SJCRH30 (cell line): ENCODE data around the gene ELMO1. TPM values are rescaled to one million over a fixed set of nuclear protein-coding genes. Genes with fewer than 3 reads are reported as not detected.
A peak's percentile ranks its signal among the peaks of the same experiment; 100 is the strongest.

Experiments
- DNase-seq, 2 experiments: peaks; one replicate each; pipeline ENCODE4 v3.0.0-alpha.2; 2015 to 2020
- H3K27ac ChIP-seq: fragments of 250-450 bp; sonication (Bioruptor Pico); 2 replicates; pipeline ENCODE4 v1.5.1; 2020; ENCODE audit warnings: mild to moderate bottlenecking, moderate library complexity
- H3K27me3 ChIP-seq: fragments of 250-450 bp; sonication (Bioruptor Pico); 2 replicates; pipeline ENCODE4 v1.5.1; 2020; ENCODE audit warnings: mild to moderate bottlenecking, moderate library complexity
- H3K36me3 ChIP-seq: fragments of 250-450 bp; sonication (Bioruptor Pico); 2 replicates; pipeline ENCODE4 v1.5.1; 2020; ENCODE audit warnings: mild to moderate bottlenecking, moderate library complexity
- H3K4me1 ChIP-seq: fragments of 250-450 bp; sonication (Bioruptor Pico); 2 replicates; pipeline ENCODE4 v1.5.1; 2020; ENCODE audit warnings: mild to moderate bottlenecking, moderate library complexity
- H3K4me3 ChIP-seq: fragments of 250-450 bp; sonication (Bioruptor Pico); 2 replicates; pipeline ENCODE4 v1.5.1; 2020; ENCODE audit warnings: mild to moderate bottlenecking, moderate library complexity
- H3K9me3 ChIP-seq: fragments of 250-450 bp; sonication (Bioruptor Pico); replicated peaks from 2 replicates; pipeline ENCODE4 v1.5.1; 2020; ENCODE audit warnings: mild to moderate bottlenecking, moderate library complexity
- total RNA-seq: library from RNA; depleted of rRNA; stranded (reverse); fragments of >200 nt; shearing (Covaris generic); gene quantifications from 2 replicates; pipeline ENCODE4 v1.2.3, GENCODE V29; 2014

Gene ELMO1
- total RNA-seq, 1 experiment from 2014 or later: 67.2 TPM

DNA sequence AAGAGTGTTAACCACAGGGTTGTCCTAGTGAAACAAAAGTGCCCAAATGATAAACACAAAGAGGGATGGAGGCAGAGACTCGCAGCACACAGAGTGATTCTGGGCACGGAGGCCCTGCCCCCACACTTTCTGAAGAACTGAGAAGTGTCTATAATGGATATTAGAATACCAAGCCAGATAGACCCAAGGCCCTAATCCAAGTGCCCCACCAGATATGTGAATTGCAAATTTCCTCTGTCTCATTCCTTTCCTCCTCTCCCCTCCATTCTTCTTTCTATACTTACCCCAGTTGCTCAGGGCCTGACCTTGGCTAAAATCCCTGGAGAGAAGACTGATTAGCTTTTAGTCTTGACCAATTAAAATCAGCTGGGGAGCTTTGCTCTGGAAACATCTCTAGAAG is 617.6 kb downstream of the ELMO1 start:
- Histone ChIP-seq H3K4me3 (no peak overlapping the region), H3K9me3 (no peaks in the 10 kb centered on the region), H3K4me1 (no peaks in the 10 kb centered on the region), H3K27me3 (no peaks in the 10 kb centered on the region), H3K36me3 (no peaks in the 10 kb centered on the region), H3K27ac (no peak overlapping the region)
- no peak for DNase-seq

DNA sequence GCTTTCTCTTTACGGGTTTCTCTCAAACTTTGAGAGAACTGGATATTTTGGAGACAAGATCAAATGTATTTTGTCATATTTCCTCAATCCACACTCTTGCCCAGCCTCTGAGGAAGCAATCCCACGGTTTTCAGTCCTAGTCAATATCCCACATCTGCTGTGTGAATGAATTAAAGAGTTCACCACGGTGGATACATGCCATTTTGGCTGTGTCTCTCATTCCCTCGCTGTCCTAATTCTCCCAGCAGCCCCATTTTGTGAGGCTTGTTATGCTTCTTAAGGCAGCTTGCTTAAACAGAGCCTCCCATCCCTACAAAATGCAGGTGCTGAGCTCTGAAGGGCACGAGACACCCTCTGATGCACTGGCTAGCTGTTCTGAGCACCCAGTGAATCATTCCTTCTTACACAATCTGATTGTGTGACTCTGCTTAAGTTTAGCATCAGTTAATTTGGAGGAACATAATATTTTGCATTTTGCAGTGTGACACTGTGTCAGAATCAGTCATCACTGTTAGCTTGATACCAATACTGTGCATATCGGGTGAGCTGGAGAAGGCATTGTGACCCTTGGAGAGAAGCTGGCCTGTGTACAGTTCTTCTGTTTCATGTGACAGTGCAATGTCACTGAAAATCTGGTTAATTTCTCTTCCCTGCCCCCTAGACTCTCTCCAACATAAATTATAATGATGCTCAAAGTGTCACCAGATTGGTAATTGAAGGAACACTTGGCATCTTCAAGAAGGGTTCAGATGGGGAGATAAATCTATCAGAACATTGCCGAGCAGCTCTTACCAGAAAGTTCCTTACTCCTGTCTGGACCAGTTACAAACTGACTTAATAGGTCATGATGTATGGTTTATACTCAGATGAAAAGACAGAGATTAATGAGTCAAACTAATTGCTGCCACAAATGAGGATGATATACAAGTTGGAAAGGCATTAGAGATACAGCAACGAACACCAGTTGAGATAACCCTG is 620.6 kb downstream of the ELMO1 start:
- no peak for DNase-seq
- Histone ChIP-seq H3K4me1 (no peaks in the 10 kb centered on the region), H3K9me3 (no peaks in the 10 kb centered on the region), H3K36me3 (no peaks in the 10 kb centered on the region), H3K27me3 (no peaks in the 10 kb centered on the region), H3K27ac (no peak overlapping the region), H3K4me3 (no peak overlapping the region)

DNA sequence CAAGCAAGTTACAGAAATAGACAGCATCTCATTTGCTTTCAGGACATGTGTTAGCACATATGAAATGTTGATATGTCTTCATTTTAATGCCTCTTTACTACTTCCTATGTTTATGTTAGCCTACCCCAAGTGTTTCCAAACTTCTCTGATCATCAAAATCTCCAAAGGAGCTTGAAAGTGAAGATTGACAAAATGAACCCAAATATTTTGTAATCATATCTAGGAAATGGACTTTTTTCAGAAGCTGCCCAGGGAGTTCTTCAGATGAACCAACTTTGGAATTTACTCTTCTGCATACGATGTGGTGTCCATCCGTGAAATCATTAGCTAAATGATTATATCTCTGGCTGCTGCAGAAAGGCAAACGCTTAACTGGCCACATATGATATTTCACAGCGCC is 623.2 kb downstream of the ELMO1 start:
- Histone ChIP-seq H3K9me3 (no peaks in the 10 kb centered on the region), H3K4me1 (peaks cover 4% of the 10 kb centered on the region)
- DNase-seq: no peak

DNA sequence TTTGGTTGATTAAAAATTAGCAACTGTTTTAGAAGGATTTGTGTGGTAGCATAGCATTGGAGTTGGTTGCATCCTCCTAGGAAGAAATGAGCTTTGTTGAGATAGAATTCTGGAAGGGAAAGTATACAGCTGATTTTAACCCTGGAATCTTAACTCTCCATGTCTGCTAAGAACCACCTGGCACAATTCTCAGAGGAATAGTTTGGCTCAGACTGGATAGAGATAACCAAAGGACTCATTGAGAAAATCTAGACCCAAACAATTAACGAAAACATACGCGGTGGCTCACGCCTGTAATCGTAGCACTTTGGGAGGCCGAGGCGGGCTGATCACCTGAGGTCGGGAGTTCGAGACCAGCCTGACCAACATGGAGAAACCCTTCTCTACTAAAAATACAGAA is 625.3 kb downstream of the ELMO1 start:
- peaks cover 6% of the 10 kb centered on the region for H3K4me1 ChIP-seq

More for the DNA sequence above, 623.2 kb downstream of the ELMO1 start:
- Histone ChIP-seq H3K27me3 (no peaks in the 10 kb centered on the region), H3K27ac (no peak overlapping the region), H3K4me3 (no peak overlapping the region), H3K36me3 (no peaks in the 10 kb centered on the region)

DNA sequence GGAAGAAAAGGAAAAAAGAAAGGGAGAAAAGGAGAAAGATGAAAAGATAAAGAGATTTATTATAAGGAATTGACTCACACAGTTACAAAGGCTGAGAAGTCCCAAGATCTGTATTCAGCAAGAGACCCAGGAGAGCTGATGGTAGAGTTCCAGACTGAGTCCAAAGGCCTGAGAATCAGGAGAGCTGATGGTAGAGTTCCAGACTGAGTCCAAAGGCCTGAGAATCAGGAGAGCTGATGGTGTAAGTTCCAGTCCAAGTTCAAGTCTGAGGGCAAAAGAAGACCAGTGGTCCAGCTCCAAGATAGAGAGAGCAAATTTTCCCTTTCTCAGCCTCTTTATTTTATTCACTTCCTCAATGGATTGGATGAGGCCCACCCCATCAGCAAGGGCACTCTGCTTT is 627.0 kb downstream of the ELMO1 start:
- Histone ChIP-seq H3K36me3 (no peaks in the 10 kb centered on the region), H3K27me3 (no peaks in the 10 kb centered on the region)
- no peak for DNase-seq

More for the DNA sequence above, 625.3 kb downstream of the ELMO1 start:
- H3K4me3 ChIP-seq: no peak overlapping the region
- H3K27me3 ChIP-seq: no peaks in the 10 kb centered on the region
- H3K27ac ChIP-seq: no peak overlapping the region
- no peaks in the 10 kb centered on the region for H3K9me3 ChIP-seq
- DNase-seq: no peak
- no peaks in the 10 kb centered on the region for H3K36me3 ChIP-seq

DNA sequence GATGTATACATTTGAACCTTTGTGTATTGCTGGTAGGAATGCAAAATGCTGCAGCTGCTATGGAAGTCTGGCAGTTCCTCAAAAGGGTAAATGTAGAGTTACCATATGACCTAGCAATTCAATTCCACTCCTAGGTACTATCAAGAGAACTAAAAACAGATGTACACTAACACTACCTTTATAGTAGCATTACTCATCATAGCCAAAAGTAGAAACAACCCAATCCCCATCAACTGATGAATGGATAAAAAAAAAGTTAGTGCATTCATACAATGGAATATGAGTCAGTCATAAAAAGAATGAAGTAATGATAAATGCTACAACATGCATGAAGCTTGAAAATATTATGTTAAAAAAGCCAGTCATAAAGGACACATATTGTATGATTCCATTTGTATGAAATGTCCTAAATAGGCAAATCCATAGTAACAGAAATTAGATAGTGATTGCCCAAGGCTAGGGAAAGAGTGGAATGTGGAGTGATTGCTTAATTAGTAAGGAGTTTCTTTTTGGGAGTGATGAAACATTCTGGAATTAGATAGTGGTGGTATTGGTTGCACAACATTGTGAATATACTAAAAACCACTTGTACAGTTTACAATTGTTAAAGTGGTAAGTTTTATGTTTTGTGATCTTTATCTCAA is 628.0 kb downstream of the ELMO1 start:
- no peaks in the 10 kb centered on the region for H3K36me3 ChIP-seq
- no peaks in the 10 kb centered on the region for H3K9me3 ChIP-seq
- peaks cover 6% of the 10 kb centered on the region for H3K4me1 ChIP-seq
- H3K27me3 ChIP-seq: no peaks in the 10 kb centered on the region
- no peak for DNase-seq
- no peak overlapping the region for H3K4me3 ChIP-seq
- H3K27ac ChIP-seq: no peak overlapping the region

More for the DNA sequence above, 627.0 kb downstream of the ELMO1 start:
- H3K27ac ChIP-seq: no peak overlapping the region
- peaks cover 6% of the 10 kb centered on the region for H3K4me1 ChIP-seq
- H3K9me3 ChIP-seq: no peaks in the 10 kb centered on the region
- no peak overlapping the region for H3K4me3 ChIP-seq

DNA sequence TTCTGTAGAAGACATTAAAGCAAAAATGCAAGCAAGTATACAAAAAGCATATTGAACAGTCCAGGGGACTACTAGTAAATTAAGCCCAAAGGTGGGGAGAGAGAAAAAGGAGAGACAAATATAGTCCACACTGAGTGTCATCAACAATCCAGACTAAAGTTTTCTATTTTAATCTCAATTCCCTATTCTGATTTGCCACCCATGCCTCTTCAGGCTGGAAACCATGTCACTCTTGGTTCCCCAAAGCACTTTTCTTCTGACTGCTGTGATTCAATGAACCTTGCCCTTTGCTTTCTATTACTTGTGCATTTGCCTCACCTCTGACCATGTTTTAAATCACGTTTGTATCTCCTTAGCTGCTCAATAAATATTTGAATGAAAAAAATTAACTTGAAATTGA is 629.0 kb downstream of the ELMO1 start:
- no peak overlapping the region for H3K27ac ChIP-seq
- no peaks in the 10 kb centered on the region for H3K36me3 ChIP-seq
- no peak for DNase-seq
- H3K9me3 ChIP-seq: no peaks in the 10 kb centered on the region
- no peak overlapping the region for H3K4me3 ChIP-seq
- H3K27me3 ChIP-seq: no peaks in the 10 kb centered on the region
- H3K4me1 ChIP-seq: peaks cover 12% of the 10 kb centered on the region

DNA sequence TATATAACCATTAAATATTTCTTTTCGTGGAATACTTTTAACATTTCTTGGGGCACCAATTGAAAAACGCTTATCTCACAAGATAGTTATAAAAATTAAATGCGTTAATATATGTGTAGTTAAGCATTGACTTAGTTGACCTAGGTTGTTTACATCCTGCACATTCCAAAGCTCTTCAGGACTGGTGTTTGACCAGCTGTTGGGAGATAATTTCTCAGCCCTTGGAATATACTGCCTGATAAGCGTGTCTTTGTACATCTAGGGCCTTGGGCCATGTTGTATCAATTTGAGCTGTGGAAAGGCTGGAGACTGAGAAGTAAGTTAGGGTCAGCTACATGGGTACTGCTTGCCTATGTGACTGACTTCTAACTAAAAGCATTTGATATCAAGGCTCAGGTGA is 634.4 kb downstream of the ELMO1 start:
- Histone ChIP-seq H3K4me1 (peaks cover 18% of the 10 kb centered on the region), H3K27me3 (no peaks in the 10 kb centered on the region), H3K36me3 (no peaks in the 10 kb centered on the region), H3K27ac (peak overlapping the region; percentile 75), H3K9me3 (no peaks in the 10 kb centered on the region), H3K4me3 (no peak overlapping the region)
- DNase-seq: peak; percentile 79 to 94

DNA sequence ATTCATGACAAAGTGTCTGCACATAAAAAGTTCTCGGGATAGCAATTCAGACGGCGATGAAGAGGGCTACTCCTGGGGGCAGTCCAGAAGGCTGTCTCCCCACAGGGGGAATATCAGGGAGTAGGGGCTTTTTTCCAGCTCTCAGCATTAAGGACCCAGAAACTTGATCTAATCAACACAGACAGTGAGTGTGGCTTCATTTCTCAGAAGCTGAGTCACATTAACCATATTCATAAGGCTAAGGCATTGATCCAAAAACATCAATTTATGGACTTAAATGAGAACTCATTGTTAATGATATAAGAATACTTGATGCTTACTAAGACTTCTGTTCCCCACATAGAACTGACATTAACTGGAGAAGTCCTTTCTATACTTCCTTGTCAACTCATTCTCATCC is 636.9 kb downstream of the ELMO1 start:
- H3K27me3 ChIP-seq: no peaks in the 10 kb centered on the region
- no peak for DNase-seq
- H3K4me3 ChIP-seq: no peak overlapping the region
- H3K36me3 ChIP-seq: no peaks in the 10 kb centered on the region
- H3K27ac ChIP-seq: no peak overlapping the region
- H3K4me1 ChIP-seq: peaks cover 18% of the 10 kb centered on the region
- H3K9me3 ChIP-seq: no peaks in the 10 kb centered on the region

DNA sequence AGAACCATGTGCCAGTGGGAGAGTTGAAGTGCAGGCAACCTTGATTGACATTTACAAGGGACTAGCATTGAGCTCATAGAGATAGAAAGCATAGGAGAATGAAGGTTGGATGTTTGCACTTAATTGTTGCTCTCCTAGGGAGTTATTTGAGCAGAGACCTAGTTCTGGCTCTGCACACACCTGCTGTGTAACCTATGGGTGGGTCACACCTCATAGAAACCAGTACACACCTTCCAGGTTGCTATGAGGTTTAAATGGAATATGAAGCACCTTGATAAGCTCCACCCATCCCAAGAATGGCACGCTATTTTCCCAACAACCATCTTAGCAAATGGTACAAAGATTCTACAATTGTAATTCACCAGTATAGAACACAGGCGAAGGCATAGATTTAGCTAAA is 638.2 kb downstream of the ELMO1 start:
- Histone ChIP-seq H3K4me1 (peaks cover 18% of the 10 kb centered on the region), H3K9me3 (no peaks in the 10 kb centered on the region), H3K36me3 (no peaks in the 10 kb centered on the region), H3K27me3 (no peaks in the 10 kb centered on the region), H3K27ac (no peak overlapping the region), H3K4me3 (no peak overlapping the region)
- DNase-seq: no peak

DNA sequence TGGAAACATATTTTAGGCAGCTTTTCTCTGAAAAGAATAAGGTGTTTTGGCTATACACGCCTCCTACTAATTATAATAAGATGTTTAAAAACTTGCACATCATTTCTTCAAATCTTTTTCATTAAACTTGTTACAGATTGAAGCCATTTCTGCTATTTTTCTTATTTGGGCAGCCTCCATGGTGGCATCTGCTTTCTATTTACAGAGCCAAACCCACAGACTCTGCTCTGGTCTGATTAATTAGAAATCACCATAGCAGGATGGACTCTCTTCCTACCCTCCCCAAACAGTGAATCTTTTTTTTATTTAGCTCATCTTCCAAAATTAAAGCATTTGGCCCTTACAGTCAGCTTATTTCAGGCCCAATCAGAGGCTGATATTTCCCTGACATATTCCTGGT is 638.6 kb downstream of the ELMO1 start:
- Histone ChIP-seq H3K27ac (no peak overlapping the region), H3K9me3 (no peaks in the 10 kb centered on the region), H3K4me1 (peaks cover 16% of the 10 kb centered on the region), H3K4me3 (no peak overlapping the region), H3K36me3 (no peaks in the 10 kb centered on the region), H3K27me3 (no peaks in the 10 kb centered on the region)
- DNase-seq: no peak

DNA sequence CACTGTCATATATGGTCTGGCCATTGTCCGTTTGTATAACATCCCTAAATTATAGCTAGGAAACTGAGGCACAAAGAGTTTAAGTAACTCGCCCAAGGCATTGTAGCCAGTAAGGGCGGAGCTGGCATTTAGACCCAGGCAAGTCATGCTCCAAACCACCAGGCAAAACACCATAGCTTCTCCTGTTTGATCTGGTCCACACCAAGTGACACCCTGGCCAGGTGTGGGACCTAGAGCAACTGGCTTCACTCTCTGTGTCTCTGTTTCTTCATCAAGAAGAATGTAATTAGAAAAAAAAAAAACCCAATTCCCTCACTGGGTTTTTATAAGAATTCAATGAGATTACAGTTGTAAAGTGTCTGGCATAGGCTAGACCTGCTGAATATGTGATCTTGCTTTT is 639.2 kb downstream of the ELMO1 start:
- Histone ChIP-seq H3K4me1 (peaks cover 11% of the 10 kb centered on the region), H3K9me3 (no peaks in the 10 kb centered on the region), H3K4me3 (no peak overlapping the region), H3K27me3 (no peaks in the 10 kb centered on the region), H3K36me3 (no peaks in the 10 kb centered on the region), H3K27ac (no peak overlapping the region)
- DNase-seq: no peak

DNA sequence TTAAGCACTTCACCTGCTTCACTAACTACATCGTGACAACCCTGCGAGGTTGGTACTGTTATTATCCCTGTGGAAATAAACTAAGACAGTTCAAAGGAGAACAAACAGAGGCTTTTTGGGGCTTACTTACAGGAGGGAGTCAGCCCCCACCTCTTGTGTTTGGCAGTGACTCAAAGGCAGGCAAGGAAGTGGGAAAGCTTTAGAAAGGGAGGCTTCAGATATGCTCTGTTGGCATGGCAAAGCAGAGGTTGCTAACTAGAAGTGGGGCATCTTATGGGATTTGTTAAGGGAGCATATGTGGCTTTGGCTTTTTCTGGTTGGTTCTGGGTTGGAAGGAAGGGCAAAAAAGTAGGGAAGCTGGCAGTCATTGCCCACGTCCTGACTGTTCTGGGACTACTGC is 639.6 kb downstream of the ELMO1 start:
- H3K4me3 ChIP-seq: no peak overlapping the region
- no peaks in the 10 kb centered on the region for H3K9me3 ChIP-seq
- no peaks in the 10 kb centered on the region for H3K27me3 ChIP-seq
- DNase-seq: no peak
- no peak overlapping the region for H3K27ac ChIP-seq
- peaks cover 6% of the 10 kb centered on the region for H3K4me1 ChIP-seq
- no peaks in the 10 kb centered on the region for H3K36me3 ChIP-seq

DNA sequence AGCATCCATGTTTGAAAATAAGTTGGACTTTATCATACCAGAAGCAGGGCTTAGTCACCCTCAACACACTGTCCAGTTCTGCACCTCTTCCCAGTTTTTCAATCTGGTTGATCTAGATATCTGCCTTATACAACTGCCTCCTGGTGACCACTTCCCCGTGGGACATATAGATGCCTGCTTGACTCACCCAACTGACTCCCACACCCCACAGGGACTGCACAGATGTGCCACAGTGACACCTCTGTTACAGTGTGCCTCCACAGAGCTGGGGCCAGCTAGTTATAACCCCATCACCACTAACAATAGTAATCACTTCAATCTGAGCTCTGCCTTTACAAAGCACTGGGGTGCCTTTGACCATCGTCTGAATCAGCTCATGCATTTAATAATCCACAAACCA is 641.8 kb downstream of the ELMO1 start:
- Histone ChIP-seq H3K4me3 (no peak overlapping the region), H3K27me3 (no peaks in the 10 kb centered on the region), H3K27ac (no peak overlapping the region), H3K36me3 (no peaks in the 10 kb centered on the region), H3K4me1 (0 out of 2 replicates have a peak, but pooled peaks cover 3% of the 10 kb centered on the region), H3K9me3 (no peaks in the 10 kb centered on the region)
- DNase-seq: no peak
